ENCODE data around the gene NR4A3. TPM values are rescaled to one million over a fixed set of nuclear protein-coding genes. Genes with fewer than 3 reads are reported as not detected.

Gene NR4A3
- total and polyA plus RNA-seq, 2 of the 13 experiments (the other 11 are each of a cell fraction or from before 2014, with no cell fraction given): 0.02 to 0.09 TPM

DNA sequence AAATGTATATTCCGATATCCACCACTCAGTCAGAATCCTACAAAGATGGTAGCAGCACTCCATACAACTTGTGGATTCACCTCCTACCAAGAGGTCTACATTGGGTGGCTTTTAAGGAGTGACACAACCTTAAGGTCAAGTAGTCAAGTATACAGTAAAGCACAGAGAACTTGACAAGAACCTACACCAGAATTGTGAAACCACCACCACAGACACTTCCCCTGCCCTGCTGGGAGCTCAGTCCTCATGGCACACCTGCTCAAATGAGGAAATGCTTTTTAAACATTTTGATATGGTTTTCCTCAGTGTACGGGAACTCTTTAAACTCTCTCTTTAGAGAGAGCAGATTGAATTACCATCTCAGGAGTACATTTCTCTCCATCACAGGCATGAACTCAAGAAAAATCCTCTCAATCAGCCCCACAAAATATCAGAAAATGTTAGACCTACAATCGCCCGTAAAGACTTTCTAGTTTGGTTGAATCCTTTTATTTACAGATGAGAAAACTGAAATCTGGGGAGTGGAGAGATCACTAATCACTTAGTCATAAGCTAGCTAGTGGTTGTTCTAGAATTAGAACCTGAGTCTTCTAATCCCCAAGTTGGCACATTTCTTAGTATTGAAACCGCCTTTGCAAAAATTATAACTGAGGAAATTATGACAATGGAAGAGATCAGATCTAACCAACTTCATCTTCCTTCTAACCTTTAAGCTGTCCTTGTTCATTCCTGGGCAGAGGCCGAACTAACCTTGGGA is 38.5 kb upstream of the NR4A3 start (continued):
- no peak for TF ChIP-seq POGZ (CRISPR knock-in tag; IDR thresholded peaks at IDR 0.05)
- TF ChIP-seq, protein P1, sequence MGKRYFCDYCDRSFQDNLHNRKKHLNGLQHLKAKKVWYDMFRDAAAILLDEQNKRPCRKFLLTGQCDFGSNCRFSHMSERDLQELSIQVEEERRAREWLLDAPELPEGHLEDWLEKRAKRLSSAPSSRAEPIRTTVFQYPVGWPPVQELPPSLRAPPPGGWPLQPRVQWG (CRISPR knock-in tag; IDR thresholded peaks at IDR 0.05; ENCODE audit: borderline replicate concordance, low read depth): no peak
- TF ChIP-seq, protein P2, sequence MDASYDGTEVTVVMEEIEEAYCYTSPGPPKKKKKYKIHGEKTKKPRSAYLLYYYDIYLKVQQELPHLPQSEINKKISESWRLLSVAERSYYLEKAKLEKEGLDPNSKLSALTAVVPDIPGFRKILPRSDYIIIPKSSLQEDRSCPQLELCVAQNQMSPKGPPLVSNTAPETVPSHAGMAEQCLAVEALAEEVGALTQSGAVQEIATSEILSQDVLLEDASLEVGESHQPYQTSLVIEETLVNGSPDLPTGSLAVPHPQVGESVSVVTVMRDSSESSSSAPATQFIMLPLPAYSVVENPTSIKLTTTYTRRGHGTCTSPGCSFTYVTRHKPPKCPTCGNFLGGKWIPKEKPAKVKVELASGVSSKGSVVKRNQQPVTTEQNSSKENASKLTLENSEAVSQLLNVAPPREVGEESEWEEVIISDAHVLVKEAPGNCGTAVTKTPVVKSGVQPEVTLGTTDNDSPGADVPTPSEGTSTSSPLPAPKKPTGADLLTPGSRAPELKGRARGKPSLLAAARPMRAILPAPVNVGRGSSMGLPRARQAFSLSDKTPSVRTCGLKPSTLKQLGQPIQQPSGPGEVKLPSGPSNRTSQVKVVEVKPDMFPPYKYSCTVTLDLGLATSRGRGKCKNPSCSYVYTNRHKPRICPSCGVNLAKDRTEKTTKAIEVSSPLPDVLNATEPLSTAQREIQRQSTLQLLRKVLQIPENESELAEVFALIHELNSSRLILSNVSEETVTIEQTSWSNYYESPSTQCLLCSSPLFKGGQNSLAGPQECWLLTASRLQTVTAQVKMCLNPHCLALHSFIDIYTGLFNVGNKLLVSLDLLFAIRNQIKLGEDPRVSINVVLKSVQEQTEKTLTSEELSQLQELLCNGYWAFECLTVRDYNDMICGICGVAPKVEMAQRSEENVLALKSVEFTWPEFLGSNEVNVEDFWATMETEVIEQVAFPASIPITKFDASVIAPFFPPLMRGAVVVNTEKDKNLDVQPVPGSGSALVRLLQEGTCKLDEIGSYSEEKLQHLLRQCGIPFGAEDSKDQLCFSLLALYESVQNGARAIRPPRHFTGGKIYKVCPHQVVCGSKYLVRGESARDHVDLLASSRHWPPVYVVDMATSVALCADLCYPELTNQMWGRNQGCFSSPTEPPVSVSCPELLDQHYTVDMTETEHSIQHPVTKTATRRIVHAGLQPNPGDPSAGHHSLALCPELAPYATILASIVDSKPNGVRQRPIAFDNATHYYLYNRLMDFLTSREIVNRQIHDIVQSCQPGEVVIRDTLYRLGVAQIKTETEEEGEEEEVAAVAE (CRISPR knock-in tag; IDR thresholded peaks at IDR 0.05; ENCODE audit: borderline replicate concordance): no peak
- TF ChIP-seq, protein P3, sequence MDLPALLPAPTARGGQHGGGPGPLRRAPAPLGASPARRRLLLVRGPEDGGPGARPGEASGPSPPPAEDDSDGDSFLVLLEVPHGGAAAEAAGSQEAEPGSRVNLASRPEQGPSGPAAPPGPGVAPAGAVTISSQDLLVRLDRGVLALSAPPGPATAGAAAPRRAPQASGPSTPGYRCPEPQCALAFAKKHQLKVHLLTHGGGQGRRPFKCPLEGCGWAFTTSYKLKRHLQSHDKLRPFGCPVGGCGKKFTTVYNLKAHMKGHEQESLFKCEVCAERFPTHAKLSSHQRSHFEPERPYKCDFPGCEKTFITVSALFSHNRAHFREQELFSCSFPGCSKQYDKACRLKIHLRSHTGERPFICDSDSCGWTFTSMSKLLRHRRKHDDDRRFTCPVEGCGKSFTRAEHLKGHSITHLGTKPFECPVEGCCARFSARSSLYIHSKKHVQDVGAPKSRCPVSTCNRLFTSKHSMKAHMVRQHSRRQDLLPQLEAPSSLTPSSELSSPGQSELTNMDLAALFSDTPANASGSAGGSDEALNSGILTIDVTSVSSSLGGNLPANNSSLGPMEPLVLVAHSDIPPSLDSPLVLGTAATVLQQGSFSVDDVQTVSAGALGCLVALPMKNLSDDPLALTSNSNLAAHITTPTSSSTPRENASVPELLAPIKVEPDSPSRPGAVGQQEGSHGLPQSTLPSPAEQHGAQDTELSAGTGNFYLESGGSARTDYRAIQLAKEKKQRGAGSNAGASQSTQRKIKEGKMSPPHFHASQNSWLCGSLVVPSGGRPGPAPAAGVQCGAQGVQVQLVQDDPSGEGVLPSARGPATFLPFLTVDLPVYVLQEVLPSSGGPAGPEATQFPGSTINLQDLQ (CRISPR knock-in tag; IDR thresholded peaks at IDR 0.05): no peak

Data from HepG2 (cell line).